Heart left ventricle (tissue), 16 donors: ENCODE data around the gene METTL21C. TPM values are rescaled to one million over a fixed set of nuclear protein-coding genes. Genes with fewer than 3 reads are reported as not detected.

Experiments used
- ATAC-seq, 4 donors: fragments of 200-7000 bp; cut with Tn5 transposase; one replicate each; pipeline ENCODE4 v1.9.1; 2020 to 2022; ENCODE audit warnings: moderate library complexity in 4 of 4, mild to moderate bottlenecking in 3 of 4, moderate number of reproducible peaks in 1 of 4
- DNase-seq, 5 donors: peaks; one replicate each; pipeline ENCODE4 v3.0.0-alpha.2; 2020
- H3K27ac ChIP-seq, 12 donors: fragments of 200-600 bp; sonication (generic) in 4 of 12; one replicate each; pipeline versions ENCODE4 v1.5.0 to v1.8.0; 2016 to 2022; ENCODE audit warnings: mild to moderate bottlenecking in 2 of 12
- H3K27me3 ChIP-seq, 9 donors: fragments of 200-600 bp; sonication (generic) in 2 of 9; one replicate each; pipeline versions ENCODE4 v1.5.1 to v1.8.0; 2016 to 2022; ENCODE audit warnings: mild to moderate bottlenecking in 3 of 9
- H3K36me3 ChIP-seq, 9 donors: fragments of 200-600 bp; sonication (generic) in 2 of 9; one replicate each; pipeline versions ENCODE4 v1.5.0 to v1.8.0; 2018 to 2022; ENCODE audit warnings: mild to moderate bottlenecking in 2 of 9
- H3K4me1 ChIP-seq, 12 donors: fragments of 200-600 bp; sonication (generic) in 4 of 12; one replicate each; pipeline versions ENCODE4 v1.5.0 to v1.8.0; 2016 to 2022; ENCODE audit warnings: mild to moderate bottlenecking in 3 of 12
- H3K4me3 ChIP-seq, 12 donors: fragments of 200-600 bp; sonication (generic) in 4 of 12; one replicate each; pipeline versions ENCODE4 v1.5.0 to v1.8.0; 2017 to 2022; ENCODE audit warnings: mild to moderate bottlenecking in 9 of 12, moderate library complexity in 4 of 12
- H3K9me3 ChIP-seq, 12 donors: fragments of 200-600 bp; sonication (generic) in 4 of 12; one replicate each; pipeline versions ENCODE4 v1.5.0 to v1.8.0; 2016 to 2022; ENCODE audit warnings: mild to moderate bottlenecking in 1 of 12
- CTCF ChIP-seq, 12 donors: fragments of 200-600 bp; sonication (generic) in 4 of 12; IDR thresholded peaks; one replicate each; pipeline versions ENCODE4 v1.5.0 to v1.8.0; 2018 to 2022; ENCODE audit warnings: antibody characterized with exemption in 12 of 12, mild to moderate bottlenecking in 5 of 12
- POLR2A ChIP-seq, 2 donors: fragments of 450-650 bp; IDR thresholded peaks; one replicate each; pipeline ENCODE4 v1.6.1; 2017; ENCODE audit warnings: antibody characterized with exemption in 2 of 2, mild to moderate bottlenecking in 2 of 2, moderate library complexity in 2 of 2
- WGBS, 4 donors: extraction: QIAGEN DNeasy Blood & Tissue Kit in 2 of 4; methylation state at CpG; one replicate each; pipeline versions ENCODE4 v1.1.5 to v1.1.7; 2013 to 2018; 5-methylcytosine and 5-hydroxymethylcytosine counted together
- intact Hi-C, 10 donors: fragments of 100-400 bp; cut with DNase I; formaldehyde crosslinking; loops; one replicate each; pipeline versions ENCODE4 v1.11.1 to v1.14.2; 2022
- polyA plus RNA-seq, 2 donors: library from polyadenylated mRNA; stranded (reverse); fragments of 200-250 nt; gene quantifications; one replicate each; pipeline ENCODE4 v1.2.3, GENCODE V29; 2013
- total RNA-seq, 9 donors: library from RNA; depleted of rRNA in 2 of 9; stranded (reverse); fragments of >200 nt in 2 of 9; fragmentation: NEBNext Ultra II Directional in 3 of 9; extraction: Animal tissue kit (Norgen Biotek cat#: 25700) in 3 of 9; gene quantifications; one replicate each; pipeline versions ENCODE4 v1.1.0 to v1.2.4, GENCODE V29; 2016 to 2023
- donor health status: ischemic (EF 13 %, LVEDD 7.1; RV severe dilation, severe dysfunction).
- donor health status: healthy with polysubstance abuse.
- donor health status: DM: no; HTN: yes; CAD: no.
- donor health status: DM: no; HTN: no; CAD: no.
- donor health status: ischemic (EF 25% LVEDD 6.9; RV normal size, moderate dysfunction).
- donor health status: ischemic (EF 25% LVEDD 5.7; RV mildly dilated, moderate dysfunction).
- donor health status: healthy.
- donor health status: DM: yes; HTN: yes; CAD: no.
- donor health status: ischemic (EF 35%, LVEDD 5.7; RV mildly dilated, moderate dysfunction).
- donor health status: nonischemic (EF 11% LVEDD 7.7; RV severe dilation, severe dysfunction).
- donor health status: DM: yes; HTN: yes; CAD: no.
- donor health status: PGD.
- donor health status: ischemic (EF 29% LVEDD 5.4; RV normal size, mild dysfunction).
- donor health status: nonischemic (EF 23%, LVEDD 6.1; RV moderate dilation, normal function).

METTL21C gene
- total and polyA plus RNA-seq, 11 donors = not detected

- WGBS, 4 donors = 41 to 65% (median 55%) methylated on average over 1 of the region's 1 CpG
- ATAC-seq = no peak
- DNase-seq = no peak
- no peaks in the 10 kb centered on the region for H3K9me3 ChIP-seq
- H3K27ac ChIP-seq = no peak overlapping the region
- intact Hi-C loops = no loop called here
- no peaks in the 10 kb centered on the region for H3K36me3 ChIP-seq
- H3K4me1 ChIP-seq = no peaks in the 10 kb centered on the region
- H3K27me3 ChIP-seq = no peaks in the 10 kb centered on the region
- H3K4me3 ChIP-seq = no peak overlapping the region
- TF ChIP-seq CTCF (IDR thresholded peaks at IDR 0.05) (no peak), POLR2A (IDR thresholded peaks at IDR 0.05) (no peak)
Measured at GRCh38 chr13:102715447-102715846, 20.6 kb upstream of the METTL21C start.

- H3K4me3 ChIP-seq = no peak overlapping the region
- peaks cover 0 to 11% (median 0%) of the 10 kb centered on the region in 12 donors for H3K9me3 ChIP-seq
- H3K27me3 ChIP-seq = no peaks in the 10 kb centered on the region
- peaks cover 0 to 10% (median 2%) of the 10 kb centered on the region in 12 donors for H3K4me1 ChIP-seq
- no peaks in the 10 kb centered on the region for H3K36me3 ChIP-seq
- no peak for TF ChIP-seq CTCF (IDR thresholded peaks at IDR 0.05)
- TF ChIP-seq POLR2A (IDR thresholded peaks at IDR 0.05) = no peak
- intact Hi-C loops = no loop called here
- DNase-seq = no peak
- WGBS, 4 donors = 73 to 85% (median 78%) methylated on average over 9 of the region's 9 CpGs
- no peak overlapping the region for H3K27ac ChIP-seq
- ATAC-seq = peak in 2 of 4 donors; percentile 71 to 81
Measured at GRCh38 chr13:102710261-102710679, 15.4 kb upstream of the METTL21C start.

GRCh38 chr13:102709536-102709935 is 14.7 kb upstream of the METTL21C start:
- Histone ChIP-seq H3K9me3 (peaks cover 0 to 11% (median 0%) of the 10 kb centered on the region in 12 donors), H3K4me1 (peaks cover 0 to 10% (median 2%) of the 10 kb centered on the region in 12 donors), H3K4me3 (no peak overlapping the region), H3K27ac (no peak overlapping the region), H3K36me3 (no peaks in the 10 kb centered on the region), H3K27me3 (no peaks in the 10 kb centered on the region)
- intact Hi-C loops = no loop called here
- no peak for DNase-seq
- ATAC-seq = peak in 1 of 4 donors; percentile 42
- TF ChIP-seq CTCF (IDR thresholded peaks at IDR 0.05) (no peak), POLR2A (IDR thresholded peaks at IDR 0.05) (no peak)

- DNase-seq (no peak), ATAC-seq (no peak)
- no peak overlapping the region for H3K4me3 ChIP-seq
- no peak overlapping the region for H3K27ac ChIP-seq
- H3K36me3 ChIP-seq = no peaks in the 10 kb centered on the region
- H3K4me1 ChIP-seq = peaks cover 0 to 10% (median 2%) of the 10 kb centered on the region in 12 donors
- no peak for TF ChIP-seq POLR2A (IDR thresholded peaks at IDR 0.05)
- no peak for TF ChIP-seq CTCF (IDR thresholded peaks at IDR 0.05)
- peaks cover 0 to 11% (median 0%) of the 10 kb centered on the region in 12 donors for H3K9me3 ChIP-seq
- no peaks in the 10 kb centered on the region for H3K27me3 ChIP-seq
- intact Hi-C loops = no loop called here
- WGBS, 4 donors = 79 to 86% (median 84%) methylated on average over 2 of the region's 2 CpGs
Measured at GRCh38 chr13:102708991-102709390, 14.1 kb upstream of the METTL21C start.
